HG02759 (cell line): ENCODE measurements around the gene RNF135.
"Not testable (repeated sequence)": the region's sequence is repeated elsewhere in the genome, so short reads cannot be mapped to it uniquely, and the experiment has no call there.

Source experiments
- ATAC-seq: cut with Tn5 transposase; IDR thresholded peaks from one replicate; pipeline ENCODE4 v1.9.1; 2021; ENCODE audit warnings: mild to moderate bottlenecking, moderate library complexity; ENCODE audit not compliant: unreplicated experiment

The RNF135 gene

DNA sequence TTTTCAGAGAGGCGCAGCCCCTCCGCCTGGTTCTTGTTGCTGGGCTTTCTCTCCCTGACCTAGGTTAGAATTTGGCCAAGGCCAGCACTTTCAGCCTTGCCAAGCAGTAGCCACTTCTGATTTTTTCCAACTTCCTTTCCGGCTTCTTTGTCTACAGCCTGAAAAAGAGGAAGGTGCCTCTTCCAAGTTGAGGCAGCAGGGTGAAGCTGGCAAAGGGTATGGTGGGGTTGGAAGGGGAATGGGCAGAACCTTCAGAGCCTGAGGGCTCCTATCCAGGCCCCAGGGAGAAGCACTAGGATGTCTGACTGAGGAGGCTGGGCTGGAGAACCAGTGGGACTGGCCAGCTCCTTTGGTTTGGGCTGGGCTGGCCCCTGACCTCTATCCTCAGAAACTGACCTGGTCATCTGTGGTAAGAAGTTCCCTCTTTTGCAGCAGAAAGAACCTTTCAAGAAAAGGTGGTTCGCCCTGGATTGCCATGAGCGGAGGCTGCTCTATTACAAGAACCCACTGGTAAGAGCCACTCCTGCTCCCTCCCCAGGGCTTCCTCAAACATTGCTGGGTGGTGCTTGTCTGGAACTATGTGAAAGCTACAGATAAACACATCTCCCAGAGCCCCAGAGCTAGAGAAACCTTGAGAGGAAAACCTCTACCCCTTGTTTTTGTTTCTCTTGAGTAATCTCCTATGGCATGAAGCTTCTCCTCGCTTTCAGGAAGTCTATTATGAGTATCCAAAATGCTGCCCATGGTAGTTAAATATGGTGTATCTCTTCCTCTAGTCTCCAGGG, 16.6 kb upstream of the RNF135 start:
- ATAC-seq = no peak

DNA sequence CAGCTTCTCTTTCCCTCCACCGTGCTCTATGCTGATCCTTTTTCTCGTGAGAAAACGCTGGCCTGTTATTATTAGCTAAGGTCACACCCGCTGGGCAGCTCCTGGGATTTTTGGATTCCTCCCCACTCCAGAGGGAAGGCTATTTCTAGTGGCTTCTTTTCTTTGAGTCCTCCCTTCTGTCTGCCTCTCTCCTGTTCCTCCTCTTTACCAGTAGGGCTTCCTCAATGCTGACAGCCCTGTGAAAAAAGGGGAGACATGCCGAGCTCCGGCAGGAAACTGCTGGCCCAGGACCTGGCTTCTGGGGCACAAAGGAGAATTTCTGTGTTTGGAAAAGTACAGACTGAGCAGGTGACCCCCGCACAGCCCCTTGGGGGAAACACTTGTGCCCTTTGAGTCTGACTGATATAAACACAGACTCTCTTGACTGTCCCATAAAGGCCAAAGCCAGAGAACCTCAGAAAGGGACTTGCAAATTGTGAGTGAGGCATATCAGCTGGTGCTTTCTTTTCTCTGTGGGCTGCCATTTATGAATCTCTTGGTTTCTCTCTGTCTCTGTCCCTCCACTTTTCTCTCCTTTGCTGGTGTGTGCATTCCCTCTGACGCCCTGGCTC, 14.0 kb upstream of the RNF135 start:
- no peak for ATAC-seq

DNA sequence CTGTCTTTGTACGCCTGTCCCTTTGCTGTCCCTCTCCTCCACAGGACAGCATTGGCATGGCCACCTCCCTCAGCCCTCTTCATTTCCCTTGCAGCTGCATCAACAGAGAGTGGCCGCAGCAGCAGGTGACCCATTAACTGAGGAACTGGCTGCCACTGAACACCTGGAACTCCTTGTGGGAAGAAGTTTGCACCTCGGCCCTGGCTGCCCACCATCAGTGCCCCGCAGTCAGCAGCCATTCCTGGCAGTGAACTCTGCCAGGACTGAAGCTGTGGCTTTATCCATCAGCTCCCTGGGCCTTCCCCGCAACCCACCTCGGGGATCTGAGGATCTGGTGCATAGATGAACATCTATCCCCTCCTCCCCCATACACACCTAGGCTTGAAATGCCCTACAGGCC, 13.1 kb upstream of the RNF135 start:
- ATAC-seq = no peak

DNA sequence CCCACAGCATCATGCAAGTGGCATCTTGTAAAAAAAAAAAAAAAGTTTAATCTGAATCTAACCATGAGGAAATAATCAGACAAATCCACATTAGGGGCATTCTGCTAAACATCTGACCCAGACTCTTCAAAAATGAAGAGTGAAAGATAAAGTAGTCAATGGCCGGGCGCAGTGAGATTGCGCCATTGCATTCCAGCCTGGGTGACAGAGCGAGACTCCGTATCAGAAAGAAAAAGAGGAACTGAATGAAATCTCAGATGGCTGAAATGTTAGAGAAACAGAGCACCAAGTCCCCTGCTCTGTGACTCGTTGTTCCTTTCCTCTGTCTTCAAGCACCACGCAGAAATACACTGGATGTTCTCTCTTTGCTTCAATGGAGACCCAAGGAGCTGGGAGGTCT, 12.7 kb upstream of the RNF135 start:
- no peak for ATAC-seq

DNA sequence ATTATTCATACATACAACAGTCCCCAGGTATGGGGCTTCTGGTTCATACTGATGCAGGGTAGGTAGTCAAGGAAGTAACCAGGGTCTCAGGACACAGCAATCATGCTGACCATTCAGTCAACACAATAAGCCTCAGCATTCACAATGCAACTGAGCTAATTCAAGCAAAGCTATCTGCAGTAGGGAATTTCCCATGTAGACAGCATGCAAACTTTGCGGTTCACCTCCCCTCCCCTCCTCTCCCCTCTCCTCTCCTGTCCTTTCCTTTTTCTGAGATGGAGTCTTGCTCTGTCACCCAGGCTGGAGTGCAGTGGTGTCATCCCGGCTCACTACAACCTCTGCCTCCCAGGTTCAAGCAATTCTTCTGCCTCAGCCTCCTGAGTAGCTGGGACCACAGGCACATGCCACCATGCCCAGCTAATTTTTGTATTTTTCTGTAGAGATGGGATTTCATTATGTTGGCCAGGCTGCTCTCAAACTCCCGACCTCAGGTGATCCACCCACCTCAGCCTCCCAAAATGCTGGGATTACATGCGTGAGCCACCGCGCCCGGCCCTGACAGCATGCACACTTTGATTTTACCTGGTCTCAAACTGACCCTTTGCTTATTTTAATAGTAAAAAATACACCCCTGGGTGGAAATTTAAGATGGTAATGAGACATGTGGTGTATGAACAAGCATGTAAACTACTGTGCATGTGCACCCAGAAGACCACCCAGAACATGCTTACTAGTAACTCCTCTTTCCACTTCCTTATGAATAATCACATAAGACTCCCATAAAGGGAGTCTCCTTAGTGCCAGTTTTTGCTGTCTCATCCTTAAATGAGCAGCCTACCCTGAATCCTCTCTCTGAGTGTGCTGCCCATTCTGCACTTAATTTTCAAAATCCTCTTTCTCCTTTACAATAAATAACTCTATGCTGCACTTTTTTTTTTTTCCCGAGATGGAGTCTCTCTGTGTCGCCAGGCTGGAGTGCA, 9.3 kb upstream of the RNF135 start:
- peak; percentile 74 for ATAC-seq

DNA sequence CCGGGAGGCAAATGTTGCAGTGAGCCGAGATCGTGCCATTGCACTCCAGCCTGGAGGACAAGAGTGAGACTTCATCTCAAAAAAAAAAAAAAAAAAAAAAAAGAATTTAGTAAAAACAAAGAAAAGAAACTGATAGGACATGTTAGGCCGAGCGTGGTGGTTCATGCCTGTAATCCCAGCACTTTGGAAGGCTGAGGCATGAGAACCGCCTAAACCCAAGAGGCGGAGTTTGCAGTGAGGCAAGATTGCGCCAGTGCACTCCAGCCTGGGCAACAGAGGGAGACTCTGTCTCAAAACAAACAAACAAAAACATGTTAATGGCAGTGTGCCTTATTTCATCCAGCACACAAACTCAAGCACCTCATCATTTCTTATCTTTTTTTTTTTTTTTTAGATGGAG, 6.5 kb upstream of the RNF135 start:
- ATAC-seq = not testable (repeated sequence)

DNA sequence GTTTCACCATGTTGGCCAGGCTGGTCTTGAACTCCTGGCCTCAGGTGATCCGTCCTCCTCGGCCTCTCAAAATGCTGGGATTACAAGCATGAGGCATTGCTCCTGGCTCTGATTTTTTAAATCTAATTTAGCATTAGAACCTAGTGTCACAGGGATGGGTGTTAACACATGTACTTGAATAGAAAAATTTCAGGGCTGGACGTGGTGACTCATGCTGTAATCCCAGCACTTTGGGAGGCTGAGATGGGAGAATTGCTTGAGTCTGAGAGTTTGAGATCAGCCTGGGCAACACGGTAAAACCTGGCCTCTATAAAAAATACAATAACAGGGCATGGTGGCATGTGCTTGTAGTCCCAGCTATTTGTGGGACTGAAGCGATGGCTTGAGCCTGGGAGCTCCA, 6.0 kb upstream of the RNF135 start:
- no peak for ATAC-seq

DNA sequence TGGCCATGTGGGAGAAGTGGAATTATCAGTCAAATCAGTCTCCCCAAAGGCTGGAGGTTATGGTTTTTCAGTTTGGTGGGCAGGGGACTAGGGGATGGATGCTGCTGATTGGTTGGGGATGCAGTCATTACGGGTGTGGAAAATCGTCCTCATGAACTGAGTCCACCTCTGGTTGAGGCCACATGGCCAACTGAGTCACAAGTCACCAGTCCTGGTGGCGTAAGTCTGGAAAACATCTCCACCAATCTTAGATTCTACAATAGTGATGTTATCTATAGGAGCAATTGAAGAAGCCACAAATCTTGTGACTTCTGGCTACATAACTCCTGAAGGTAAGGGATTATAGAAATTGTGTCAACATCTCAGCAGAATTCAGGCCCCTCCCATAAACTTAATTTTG, 5.2 kb upstream of the RNF135 start:
- no peak for ATAC-seq

DNA sequence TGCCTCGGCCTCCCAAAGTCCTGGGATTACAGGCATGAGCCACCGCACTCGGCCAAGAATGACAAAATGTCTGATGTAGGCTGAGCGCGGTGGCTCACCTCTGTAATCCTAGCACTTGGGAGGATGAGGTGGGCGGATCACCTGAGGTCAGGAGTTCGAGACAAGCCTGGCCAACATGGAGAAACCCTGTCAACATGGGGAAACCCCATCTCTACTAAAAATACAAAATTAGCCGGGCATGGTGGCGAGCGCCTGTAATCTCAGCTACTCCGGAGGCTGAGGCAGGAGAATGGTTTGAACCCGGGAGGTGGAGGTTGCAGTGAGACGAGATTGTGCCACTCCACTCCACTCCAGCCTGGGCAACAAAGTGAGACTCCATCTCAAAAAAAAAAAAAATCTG, 2.9 kb upstream of the RNF135 start:
- ATAC-seq = not testable (repeated sequence)

DNA sequence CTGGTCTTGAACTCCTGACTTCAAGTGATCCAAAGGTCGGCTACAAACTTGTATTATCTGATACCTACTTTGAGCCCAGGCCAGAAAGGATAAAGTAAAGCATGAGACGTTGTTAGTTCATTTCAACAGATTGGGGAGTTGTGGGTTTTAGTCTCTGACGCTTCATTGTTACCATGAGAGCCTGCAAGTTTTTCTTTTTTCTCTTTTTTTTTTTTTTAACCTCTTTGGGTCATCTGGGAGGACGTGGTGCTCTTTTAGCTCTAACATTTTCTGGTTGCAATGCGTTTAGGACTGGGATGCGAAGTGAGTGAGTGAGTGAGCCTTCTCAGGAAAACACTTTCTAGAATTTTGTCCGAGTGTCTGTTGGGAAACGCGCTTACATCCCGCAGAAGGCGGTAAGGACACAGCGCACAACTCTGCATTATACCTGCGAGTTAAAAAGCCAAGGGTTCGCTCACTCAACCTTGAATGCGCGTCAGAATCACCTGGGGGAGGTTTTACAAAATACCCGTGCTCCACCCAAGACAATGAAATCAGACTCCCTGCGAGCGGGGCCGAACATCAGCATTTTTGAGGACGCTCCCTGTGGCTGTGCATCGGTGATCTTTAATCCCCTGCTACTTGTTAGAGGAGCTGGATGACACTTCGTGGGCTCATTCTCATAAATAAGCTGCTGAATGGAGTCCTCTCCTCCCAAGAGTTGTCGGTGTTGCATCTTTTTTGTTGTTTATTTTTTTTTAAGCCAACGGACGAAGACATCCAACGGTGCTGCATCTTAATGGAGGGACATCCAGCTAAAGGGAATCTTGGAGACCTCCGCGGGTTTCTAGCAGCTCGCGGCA, 629 bp upstream of the RNF135 start:
- no peak for ATAC-seq

DNA sequence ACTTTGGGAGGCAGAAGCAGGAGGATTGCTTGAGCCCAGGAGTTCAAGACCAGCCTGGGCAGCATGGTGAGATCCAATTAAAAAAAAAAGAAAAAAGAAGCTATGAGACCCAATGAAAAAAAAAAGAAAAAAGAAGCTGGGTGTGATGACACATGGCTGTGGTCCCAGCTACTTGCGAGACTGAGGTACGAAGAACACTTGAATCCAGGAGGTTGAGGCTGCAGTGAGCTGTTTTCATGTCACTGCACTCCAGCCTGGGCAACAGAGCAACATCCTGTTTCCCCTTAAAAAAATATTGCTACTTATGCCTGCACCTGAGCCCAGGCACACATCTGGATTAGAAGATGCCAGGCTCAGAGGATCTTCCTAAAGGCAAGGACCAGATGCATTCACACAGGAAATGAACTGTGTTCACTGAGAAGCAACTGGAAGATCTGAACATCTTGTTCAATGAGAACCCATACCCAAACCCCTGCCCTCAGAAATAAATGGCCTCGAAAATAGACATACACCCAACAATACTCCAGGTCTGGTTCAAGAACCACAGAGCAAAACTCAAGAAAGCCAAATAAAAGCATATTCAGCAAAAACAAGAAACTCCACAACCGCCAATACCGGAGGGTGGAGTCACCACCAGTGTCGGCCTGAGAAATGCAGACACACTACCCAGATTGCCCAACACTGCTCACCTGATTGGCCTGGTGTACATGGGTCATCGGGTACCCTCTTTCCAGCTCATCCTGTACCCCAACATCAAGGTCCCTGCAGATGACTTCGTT, 4.4 kb downstream of the RNF135 start:
- no peak for ATAC-seq

DNA sequence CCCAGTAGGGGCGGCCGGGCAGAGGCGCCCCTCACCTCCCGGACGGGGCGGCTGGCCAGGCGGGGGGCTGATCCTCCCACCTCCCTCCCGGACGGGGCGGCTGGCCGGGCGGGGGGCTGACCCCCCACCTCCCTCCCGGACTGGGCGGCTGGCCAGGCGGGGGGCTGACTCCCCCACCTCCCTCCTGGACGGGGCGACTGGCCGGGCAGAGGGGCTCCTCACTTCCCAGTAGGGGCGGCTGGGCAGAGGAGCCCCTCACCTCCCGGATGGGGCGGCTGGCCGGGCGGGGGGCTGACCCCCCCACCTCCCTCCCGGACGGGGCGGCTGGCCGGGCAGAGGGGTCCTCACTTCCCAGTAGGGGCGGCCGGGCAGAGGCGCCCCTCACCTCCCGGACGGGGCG, 9.1 kb downstream of the RNF135 start:
- not testable (repeated sequence) for ATAC-seq

DNA sequence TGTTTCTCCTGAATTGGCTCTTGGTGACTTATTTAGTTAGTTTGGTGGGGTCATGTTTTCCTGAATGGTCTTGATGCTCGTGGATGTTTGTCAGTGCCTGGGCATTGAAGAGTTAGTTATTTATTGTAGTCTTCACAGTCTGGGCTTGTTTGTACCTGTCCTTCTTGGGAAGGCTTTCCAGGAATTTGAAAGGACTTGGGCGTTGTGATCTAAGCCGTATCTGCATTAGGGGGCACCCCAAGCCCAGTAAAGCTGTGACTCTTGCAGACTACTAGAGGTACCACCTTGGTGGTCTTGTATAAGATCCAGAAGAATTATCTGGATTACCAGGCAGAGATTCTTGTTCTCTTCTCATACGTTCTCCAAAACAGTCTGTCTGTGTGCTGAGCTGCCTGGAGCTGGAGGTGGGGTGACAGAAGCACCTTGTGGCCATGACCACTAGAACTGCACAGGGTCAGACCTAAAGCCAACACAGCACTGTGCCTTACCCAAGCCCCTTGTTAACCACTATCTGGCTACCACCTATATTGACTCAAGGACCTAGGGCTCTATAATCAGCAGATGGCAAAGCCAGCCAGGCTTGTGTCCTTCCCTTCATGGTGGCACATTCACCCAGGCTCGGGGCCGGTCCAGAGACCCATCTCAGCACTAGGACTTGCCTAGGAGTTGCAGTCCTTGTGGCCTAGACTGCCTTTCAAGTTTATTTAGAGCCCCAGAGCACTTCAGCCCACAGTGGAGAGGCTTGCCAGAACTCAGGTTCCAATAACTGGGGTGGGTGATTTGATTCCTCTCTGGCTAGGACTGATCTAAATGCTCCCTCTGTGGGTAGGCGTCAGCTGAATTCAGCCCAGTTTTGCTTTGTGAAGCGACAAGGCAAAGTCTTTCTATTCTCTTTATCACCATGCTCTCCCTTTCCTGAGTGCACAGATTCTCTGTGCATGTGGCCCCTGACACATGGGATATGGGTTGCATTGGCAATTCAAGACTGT, 11.0 kb downstream of the RNF135 start:
- ATAC-seq = no peak

DNA sequence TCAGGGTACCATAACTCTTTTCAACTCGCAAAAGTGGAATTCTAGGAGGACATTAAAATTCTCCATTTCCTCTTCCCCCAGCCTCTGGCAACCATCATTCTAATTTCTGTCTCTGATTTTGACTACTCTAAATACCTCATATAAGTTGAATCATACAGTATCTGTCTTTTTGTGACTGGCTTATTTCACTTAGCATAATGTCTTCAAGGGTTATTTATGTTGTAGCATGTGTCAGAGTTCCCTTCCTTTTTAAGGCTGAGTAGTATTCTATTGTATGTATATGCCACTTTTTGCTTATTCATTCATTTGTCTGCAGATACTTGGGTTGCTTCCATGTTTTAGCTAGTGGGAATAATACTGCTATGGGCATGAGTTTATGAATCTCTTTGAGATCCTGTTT, 12.0 kb downstream of the RNF135 start:
- ATAC-seq = no peak

DNA sequence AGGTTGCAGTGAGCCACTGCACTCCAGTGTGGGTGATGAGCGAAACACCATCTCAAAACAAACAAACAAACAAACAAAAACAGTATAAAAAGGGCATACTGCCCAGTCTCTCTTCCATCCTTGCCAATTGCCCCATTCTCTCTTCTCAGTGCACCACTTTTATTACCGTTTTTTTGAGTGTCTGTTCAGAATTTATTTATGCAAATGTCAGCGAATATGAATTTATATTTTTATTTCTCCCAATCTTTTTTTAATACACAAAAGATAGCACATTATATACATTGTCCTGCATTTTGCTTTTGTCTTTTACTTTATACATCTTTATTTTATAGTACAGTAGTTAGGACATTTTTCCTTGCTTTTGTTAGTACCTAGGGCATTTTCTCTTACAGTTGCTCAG, 19.6 kb downstream of the RNF135 start:
- no peak for ATAC-seq

DNA sequence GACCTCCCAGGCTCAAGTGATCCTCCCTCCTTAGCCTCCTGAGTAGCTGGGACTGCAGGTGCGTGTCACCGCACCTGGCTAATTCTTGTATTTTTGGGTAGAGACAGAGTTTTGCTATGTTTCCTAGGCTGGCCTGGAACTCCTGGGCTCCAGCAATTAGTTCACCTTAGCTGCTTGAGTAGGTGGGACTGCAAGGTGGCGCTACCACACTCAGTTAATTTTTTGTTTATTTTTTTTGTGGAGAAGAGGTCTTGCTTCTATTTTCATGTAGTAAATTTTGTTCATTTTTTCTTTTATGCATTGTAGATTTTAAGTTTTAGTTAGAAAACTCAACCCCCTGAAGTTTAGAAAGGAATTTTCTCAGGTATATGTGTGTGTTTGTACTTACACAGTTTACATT, 21.7 kb downstream of the RNF135 start:
- ATAC-seq = no peak

DNA sequence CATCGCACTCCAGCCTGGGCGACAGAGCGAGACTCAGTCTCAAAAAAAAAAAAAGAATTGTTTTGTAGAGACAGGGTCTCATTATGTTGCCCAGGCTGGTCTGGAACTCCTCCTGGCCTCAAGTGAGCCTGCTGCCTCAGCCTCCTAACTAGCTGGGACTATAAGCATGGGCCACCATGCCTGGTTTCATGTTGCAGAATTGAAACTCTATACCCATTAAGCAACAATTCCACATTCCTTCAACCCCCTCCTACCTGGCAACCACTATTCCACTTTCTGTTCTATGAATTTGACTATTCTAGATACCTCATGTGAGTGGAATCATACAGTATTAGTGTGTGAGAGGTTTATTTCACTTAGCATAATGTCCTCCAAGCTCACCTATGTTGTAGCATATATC, 24.5 kb downstream of the RNF135 start:
- no peak for ATAC-seq

DNA sequence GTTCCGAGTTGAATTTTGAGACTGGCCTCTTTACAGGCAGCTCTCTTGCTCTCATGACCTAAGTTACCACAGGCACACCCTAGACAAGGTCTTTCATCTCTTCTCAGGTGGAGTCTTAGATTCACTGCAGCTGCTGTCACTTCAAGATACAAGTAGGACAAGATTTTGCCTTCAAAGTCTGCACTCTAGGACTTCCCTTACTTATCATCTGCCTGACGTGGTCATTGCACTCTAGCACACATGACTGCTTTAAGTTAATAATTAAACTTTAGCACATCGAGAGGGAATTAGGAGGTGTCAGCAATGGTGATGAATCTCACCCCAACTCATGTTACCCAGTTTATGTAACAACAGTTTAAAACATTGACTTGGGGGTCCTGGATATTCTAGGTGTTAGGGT, 25.6 kb downstream of the RNF135 start:
- no peak for ATAC-seq

DNA sequence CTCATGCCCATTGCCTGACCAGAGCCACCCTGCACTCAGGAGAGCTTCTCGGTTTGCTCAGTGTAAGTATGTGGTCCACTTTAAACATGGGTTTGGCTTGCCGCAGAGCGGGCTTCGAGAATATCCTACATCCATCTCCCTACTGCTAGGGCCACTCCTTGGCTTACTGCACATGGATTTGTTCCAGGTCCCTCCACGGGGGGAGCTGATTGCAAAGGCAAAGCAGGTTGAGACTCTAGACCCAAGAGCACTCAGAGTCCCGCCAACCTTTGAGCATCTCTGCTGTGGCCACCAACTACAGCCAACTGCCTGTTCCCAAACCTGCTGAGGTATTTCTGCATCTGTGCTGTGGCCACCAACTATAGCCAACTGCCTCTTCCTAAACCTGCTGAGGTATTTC, 26.4 kb downstream of the RNF135 start:
- ATAC-seq = no peak
